Right ventricle myocardium inferior (tissue), 1 donor: ENCODE results near the gene RALA. TPM values are rescaled to one million over a fixed set of nuclear protein-coding genes. Genes with fewer than 3 reads are reported as not detected.
"Not testable (repeated sequence)": the region's sequence is repeated elsewhere in the genome, so short reads cannot be mapped to it uniquely, and the experiment has no call there.

Experiments used
- ATAC-seq: fragments of 200-7000 bp; cut with Tn5 transposase; one replicate; pipeline ENCODE4 v1.9.1; 2020; ENCODE audit warnings: mild to moderate bottlenecking, moderate library complexity
- DNase-seq: peaks from one replicate; pipeline ENCODE4 v3.0.0; 2021; ENCODE audit errors: missing footprints
- intact Hi-C: fragments of 100-400 bp; cut with DNase I; formaldehyde crosslinking; loops from one replicate; pipeline ENCODE4 v1.11.0; 2022
- total RNA-seq: library from RNA; stranded (reverse); fragmentation: NEBNext Ultra II Directional; extraction: Animal tissue kit (Norgen Biotek cat#: 25700); gene quantifications from one replicate; pipeline ENCODE4 v1.2.1, GENCODE V29; 2021
- donor health status: DM: no; HTN: yes; CAD: no; lungs with severe emphysema.

The RALA gene
- total RNA-seq, 1 donor from 2014 or later = 35.7 TPM

DNA sequence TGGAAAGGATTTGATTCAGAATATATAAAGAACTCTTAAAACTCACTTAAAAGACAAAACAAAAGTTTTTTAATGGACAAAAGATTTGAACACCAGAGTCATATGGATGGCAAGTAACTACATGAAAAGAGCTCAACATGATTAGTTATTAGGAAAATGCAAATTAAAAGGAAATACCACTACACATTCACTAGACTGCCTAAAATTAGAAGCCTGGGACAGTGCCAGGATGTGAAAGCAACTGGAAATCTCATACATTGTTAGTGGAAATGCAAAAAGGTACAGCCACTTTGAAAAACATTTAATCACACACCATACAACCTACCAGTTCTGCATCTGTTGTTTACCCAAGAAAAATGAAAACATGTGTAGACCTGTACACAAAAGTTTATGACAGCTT lies 48.8 kb downstream of the RALA start:
- intact Hi-C loops = no loop called here
- no peak for DNase-seq
- no peak for ATAC-seq

DNA sequence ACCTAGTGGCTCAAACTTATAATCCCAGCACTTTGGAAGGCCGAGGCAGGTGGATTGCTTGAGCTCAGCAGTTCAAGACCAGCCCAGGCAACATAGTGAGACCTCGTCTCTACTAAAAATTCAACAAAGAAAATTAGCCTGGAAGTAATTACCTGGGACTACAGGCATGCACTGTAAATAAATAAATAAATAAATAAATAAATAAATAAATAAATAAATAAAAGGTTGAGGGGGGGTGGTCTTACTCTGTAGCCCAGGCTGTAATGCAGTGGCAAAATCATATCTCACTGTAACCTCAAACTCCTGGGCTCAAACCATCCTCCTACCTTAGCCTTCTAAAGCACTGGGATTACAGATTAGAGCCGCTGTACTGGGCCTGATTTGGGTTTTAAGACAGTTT lies 50.5 kb downstream of the RALA start:
- intact Hi-C loops = no loop called here

GRCh38 chr7:39674406-39674805 lies 51.0 kb downstream of the RALA start:
- DNase-seq = no peak
- intact Hi-C loops = no loop called here
- ATAC-seq = peak; percentile 68

More for the DNA sequence above, 50.5 kb downstream of the RALA start:
- ATAC-seq = no peak
- no peak for DNase-seq

DNA sequence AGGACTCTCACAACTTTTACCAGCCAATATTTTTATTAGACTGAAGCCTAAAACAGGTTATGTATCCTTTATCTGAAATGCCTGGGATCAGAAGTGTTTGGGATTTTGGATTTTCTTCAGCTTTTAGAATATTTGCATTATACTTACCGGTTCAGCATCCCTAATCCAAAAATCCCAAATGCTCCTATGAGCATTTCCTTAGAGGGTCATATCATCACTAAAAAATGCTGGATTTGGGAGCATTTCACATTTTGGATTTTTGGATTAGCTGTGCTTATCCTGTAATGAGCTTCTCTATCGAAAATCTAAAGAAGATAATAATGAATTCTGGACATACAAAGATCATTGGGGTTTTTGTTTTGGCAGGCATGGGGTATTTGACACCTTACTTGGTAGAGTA lies 53.0 kb downstream of the RALA start:
- no peak for ATAC-seq
- DNase-seq = no peak
- intact Hi-C loops = no loop called here

GRCh38 chr7:39678930-39679709 lies 55.7 kb downstream of the RALA start:
- intact Hi-C loops = no loop called here
- no peak for DNase-seq

DNA sequence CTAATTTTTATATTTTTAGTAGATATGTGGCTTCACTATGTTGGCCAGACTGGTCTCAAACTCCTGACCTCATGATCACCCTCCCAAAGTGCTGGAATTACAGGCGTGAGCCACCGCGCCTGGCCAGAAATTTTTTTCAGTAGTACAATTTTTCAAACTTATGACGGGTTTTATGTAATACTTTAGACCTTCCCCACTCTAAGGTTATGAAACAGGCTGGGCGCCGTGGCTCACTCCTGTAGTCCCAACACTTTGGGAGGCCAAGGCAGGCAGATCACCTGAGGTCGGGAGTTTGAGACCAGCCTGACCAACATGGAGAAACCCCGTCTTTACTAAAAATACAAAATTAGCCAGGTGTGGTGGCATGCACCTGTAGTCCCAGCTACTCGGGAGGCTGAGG lies 56.5 kb downstream of the RALA start:
- intact Hi-C loops = loop anchor here (5.0 kb wide), 1 partner anchor 58 kb away; the partner anchor contains the start of gene RALA
- not testable (repeated sequence) for DNase-seq, ATAC-seq

More at GRCh38 chr7:39678930-39679709, 55.7 kb downstream of the RALA start:
- ATAC-seq = no peak

DNA sequence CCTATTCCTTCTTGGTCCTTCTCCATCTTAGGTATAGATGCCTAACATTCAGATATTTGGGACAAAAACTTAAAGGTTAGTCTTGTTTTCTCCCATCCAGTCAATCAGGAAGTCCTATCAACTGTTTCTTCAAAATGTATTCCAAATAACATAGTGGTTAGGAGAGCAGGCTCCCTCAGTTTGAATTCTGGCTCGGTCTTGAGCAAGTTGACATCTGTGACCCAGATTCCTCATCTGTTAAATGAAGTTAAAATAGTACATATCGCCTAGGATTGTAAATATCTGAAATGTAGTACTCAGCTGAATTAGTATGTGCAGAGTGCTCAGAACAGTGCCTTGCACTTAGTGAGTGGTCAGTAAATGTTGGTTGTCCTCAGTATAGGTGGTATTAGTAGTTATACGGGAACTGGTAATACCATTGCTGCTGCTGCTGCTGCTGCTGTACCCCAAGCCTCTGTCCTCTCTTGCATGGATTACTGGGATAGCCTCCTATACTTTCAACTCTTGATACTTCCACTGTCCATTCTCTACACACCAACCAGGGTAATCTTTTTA lies 58.6 kb downstream of the RALA start:
- no peak for ATAC-seq
- intact Hi-C loops = loop anchor here (5.0 kb wide), 1 partner anchor 60 kb away; the partner anchor contains the start of gene RALA

DNA sequence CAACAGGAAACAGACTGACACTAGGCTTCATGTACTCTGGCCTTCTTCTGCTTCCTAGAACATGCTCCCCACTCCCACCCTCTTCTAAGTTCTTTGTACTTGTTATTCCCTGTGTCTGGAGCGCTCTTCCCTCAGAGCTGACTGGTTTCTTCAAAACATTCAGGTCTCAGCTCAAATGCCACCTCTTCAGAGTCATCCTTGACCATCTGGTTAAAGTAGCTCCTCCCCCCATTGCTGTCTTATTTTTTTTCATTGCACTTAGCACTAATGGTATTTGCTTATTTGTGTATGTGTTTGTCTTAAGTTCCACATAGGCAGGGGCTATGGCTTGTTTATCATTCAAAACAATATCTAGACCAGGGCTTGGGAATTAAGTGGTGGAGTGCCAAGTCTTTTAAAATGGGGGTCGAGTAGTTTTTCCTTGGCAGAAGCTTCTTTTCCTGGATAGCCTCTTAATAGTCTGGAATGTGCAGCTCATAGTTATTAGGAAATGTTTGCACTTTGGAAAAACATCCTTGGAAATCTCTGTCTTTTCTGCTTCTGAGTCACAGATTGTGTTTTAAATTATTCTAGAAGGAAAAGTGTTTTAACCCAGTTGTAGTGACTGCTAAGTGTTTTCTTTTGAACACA lies 60.0 kb downstream of the RALA start:
- ATAC-seq = peak; percentile 14
- no peak for DNase-seq
- intact Hi-C loops = loop anchor here (5.0 kb wide), 1 partner anchor 61 kb away; the partner anchor contains the start of gene RALA

More for the DNA sequence above, 58.6 kb downstream of the RALA start:
- no peak for DNase-seq

DNA sequence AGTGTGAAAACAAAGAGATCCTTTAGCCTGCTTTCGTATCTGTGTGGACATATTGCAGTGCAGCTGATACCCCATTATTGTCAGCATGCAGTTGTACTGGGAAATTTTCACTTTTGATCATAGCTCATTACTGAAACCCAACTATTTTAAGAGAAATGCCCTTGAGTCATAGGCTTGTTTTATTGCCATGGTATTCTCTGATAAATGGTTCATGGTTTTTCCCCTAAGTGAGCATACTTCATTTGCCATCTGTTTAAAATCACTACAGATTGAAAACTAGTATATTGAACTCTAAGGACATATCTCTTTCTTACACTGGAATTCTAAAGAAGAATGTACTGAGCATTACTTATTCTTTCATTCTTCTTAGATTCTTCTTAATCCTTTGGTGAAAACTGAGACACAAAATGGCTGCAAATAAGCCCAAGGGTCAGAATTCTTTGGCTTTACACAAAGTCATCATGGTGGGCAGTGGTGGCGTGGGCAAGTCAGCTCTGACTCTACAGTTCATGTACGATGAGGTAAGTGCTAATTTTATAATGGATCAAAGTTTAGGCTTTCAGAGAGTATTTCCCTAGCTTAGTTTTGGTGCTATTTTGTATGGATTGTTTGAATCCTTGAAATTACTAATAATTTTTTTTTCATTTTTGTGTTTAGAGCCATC lies 63.0 kb downstream of the RALA start:
- intact Hi-C loops = no loop called here
- no peak for DNase-seq
- no peak for ATAC-seq

- intact Hi-C loops = no loop called here
- DNase-seq = no peak
- no peak for ATAC-seq
Measured at GRCh38 chr7:39688611-39689480, 65.5 kb downstream of the RALA start.

GRCh38 chr7:39691821-39692220 lies 68.4 kb downstream of the RALA start:
- ATAC-seq (no peak), DNase-seq (no peak)
- intact Hi-C loops = no loop called here

DNA sequence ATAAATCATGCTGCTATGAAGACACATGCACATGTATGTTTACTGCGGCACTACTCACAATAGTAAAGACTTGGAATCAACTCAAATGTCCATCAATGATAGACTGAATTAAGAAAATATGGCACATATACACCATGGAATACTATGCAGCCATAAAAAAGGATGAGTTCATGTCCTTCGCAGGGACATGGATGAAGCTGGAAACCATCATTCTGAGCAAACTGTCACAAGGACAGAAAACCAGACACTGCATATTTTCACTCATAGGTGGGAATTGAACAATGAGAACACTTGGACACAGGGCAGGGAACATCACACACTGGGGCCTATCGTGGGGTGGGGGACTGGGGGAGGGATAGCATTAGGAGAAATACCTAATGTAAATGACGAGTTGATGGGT lies 69.7 kb downstream of the RALA start:
- intact Hi-C loops, ATAC-seq: not testable (repeated sequence)

DNA sequence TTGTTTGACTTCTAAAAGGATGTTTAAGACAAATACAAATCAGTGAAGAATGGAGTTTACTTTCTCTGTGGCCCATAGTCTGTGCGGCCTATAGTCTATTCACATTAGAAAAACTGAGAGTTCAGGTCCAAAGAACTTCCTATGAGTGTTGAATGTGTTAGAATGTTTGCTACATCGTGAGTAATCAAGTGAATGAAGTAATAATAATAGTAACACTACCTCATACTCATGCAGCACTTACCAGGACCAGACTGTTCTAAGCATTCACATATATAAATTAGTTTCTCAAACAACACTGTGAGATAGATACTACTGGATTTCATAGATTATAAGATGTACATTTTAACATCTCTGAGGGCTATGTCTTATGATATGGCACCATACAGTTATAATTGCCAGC lies 70.4 kb downstream of the RALA start:
- intact Hi-C loops = no loop called here
- DNase-seq (no peak), ATAC-seq (no peak)

More for the DNA sequence above, 69.7 kb downstream of the RALA start:
- not testable (repeated sequence) for DNase-seq

- no peak for ATAC-seq
- no peak for DNase-seq
- intact Hi-C loops = no loop called here
Measured at GRCh38 chr7:39695852-39696586, 72.6 kb downstream of the RALA start.

DNA sequence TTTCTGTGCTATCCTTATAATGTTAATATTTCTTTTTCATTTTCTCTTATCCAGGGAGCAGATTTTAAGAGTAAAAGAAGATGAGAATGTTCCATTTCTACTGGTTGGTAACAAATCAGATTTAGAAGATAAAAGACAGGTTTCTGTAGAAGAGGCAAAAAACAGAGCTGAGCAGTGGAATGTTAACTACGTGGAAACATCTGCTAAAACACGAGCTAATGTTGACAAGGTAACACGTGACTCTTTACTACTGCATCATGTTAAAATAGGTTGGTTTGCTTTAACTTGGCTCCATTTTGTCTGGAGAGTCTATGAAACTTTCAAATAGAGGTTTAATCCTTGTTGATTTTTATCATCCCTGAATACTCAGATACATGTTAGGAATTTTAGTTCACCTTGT lies 73.3 kb downstream of the RALA start:
- intact Hi-C loops = no loop called here
- DNase-seq (no peak), ATAC-seq (no peak)

DNA sequence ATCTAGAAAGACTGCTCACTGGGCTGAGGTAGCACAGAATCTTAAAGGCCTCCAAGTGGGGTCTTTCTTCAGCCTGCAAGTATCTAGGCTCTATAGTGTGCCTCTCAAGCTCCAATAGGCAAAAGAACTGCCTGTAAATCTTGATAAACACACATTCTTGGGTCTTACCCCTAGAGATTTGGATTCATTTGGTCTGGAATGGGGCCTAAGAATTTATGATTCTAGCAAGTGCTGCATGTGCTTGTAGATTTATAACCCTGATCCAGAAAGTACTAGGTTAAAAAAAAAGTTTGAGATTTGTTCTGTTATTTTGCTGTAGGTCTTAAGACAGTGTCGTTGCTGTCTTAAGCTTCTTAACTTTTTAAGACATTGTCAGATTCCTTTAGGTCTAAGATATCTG lies 74.1 kb downstream of the RALA start:
- no peak for DNase-seq
- ATAC-seq = no peak
- intact Hi-C loops = no loop called here

DNA sequence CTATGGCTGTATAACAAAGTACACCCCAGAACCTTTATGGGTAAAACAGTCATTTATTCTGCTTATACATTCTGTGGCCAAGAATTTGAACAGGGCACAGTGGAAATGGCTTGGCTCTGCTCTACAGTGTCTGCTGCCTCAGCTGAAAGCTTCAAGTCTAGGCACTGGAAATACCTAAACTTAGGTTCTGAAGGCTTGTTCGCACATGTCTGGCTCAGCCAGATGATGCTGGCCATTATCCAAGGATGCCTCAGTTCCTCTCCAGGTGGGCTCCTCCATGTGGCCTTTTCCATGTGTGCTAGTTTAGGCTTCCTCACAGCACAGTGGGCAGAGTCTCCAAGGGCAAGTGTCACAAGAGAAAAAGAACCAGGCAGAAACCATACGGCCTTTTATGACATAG lies 76.8 kb downstream of the RALA start:
- DNase-seq = no peak
- ATAC-seq = no peak
- intact Hi-C loops = no loop called here

DNA sequence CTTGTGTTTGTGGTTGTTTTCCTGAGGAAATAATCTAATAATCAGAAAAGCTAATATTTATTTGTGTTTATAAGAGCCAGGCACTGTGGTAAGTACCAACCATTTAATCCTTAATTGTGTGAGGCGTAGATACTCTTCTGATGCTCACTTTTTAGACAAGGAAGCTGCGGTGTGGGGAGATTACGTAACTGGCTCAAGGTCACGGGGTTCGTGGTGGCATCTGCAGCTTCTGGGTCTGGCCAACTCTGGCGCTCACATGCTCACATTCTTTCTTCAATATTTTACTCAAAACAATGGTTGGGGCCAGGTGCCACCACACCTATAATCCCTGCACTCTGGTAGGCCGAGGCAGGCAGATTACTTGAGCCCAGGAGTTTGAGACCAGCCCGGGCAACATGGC lies 77.6 kb downstream of the RALA start:
- DNase-seq (peak; percentile 68), ATAC-seq (no peak)
- intact Hi-C loops = no loop called here
